ENCODE data around the gene TMTC2. TPM values are rescaled to one million over a fixed set of nuclear protein-coding genes. Genes with fewer than 3 reads are reported as not detected.

TMTC2 gene
- total RNA-seq, 5 donors from 2014 or later (not counting 1 experiment from before 2014, with no cell fraction given) = 3.6 to 5.4 (median 4.4) TPM

GRCh38 chr12:83016218-83016835 is 329.6 kb downstream of the TMTC2 start:
- H3K4me1 Mint-ChIP-seq = peaks cover 0 to 2% (median 0%) of the 10 kb centered on the region in 3 donors
- no peak overlapping the region for H3K4me3 ChIP-seq (ENCODE audit: control insufficient read depth in 1 of 2, extremely low read depth in 1 of 2, low read length in 1 of 2)
- H3K4me1 ChIP-seq (ENCODE audit: control insufficient read depth in 1 of 2, extremely low read depth in 1 of 2, insufficient read depth in 2 of 2, low read length in 2 of 2) = no peaks in the 10 kb centered on the region
- H3K27me3 Mint-ChIP-seq = no peaks in the 10 kb centered on the region
- ChIA-PET CTCF (no interaction called here), POLR2A (no interaction called here)
- ATAC-seq (replicated peaks in 1 of 4) (no peak), DNase-seq (no peak)
- H3K27ac Mint-ChIP-seq = no peak overlapping the region
- no peak overlapping the region for H3K4me3 Mint-ChIP-seq
- H3K36me3 Mint-ChIP-seq = peaks cover 4% of the 10 kb centered on the region
- peaks cover 2% of the 10 kb centered on the region for H3K9me3 ChIP-seq
- no peaks in the 10 kb centered on the region for H3K27me3 ChIP-seq (replicated peaks in 1 of 2; ENCODE audit: control insufficient read depth in 2 of 2, extremely low read depth in 1 of 2, insufficient read depth in 2 of 2, low read length in 1 of 2)
- no peak overlapping the region for H3K27ac ChIP-seq (ENCODE audit: low read length)
- no peaks in the 10 kb centered on the region for H3K36me3 ChIP-seq (ENCODE audit: control insufficient read depth in 2 of 2, extremely low read depth in 1 of 2, insufficient read depth in 1 of 2, low read length in 1 of 2)
- peaks cover under 1 to 5% (median under 1%) of the 10 kb centered on the region in 3 donors for H3K9me3 Mint-ChIP-seq
- no CpG with 5 or more reads among the region's 1 CpG for WGBS (ENCODE audit: insufficient coverage)

GRCh38 chr12:83016991-83017390 is 330.3 kb downstream of the TMTC2 start:
- Histone ChIP-seq H3K36me3 (ENCODE audit: control insufficient read depth in 2 of 2, extremely low read depth in 1 of 2, insufficient read depth in 1 of 2, low read length in 1 of 2) (no peaks in the 10 kb centered on the region), H3K4me1 (ENCODE audit: control insufficient read depth in 1 of 2, extremely low read depth in 1 of 2, insufficient read depth in 2 of 2, low read length in 2 of 2) (no peaks in the 10 kb centered on the region), H3K9me3 (no peaks in the 10 kb centered on the region), H3K27me3 (replicated peaks in 1 of 2; ENCODE audit: control insufficient read depth in 2 of 2, extremely low read depth in 1 of 2, insufficient read depth in 2 of 2, low read length in 1 of 2) (no peaks in the 10 kb centered on the region), H3K27ac (ENCODE audit: low read length) (no peak overlapping the region), H3K4me3 (ENCODE audit: control insufficient read depth in 1 of 2, extremely low read depth in 1 of 2, low read length in 1 of 2) (no peak overlapping the region)
- Mint-ChIP-seq H3K27ac (no peak overlapping the region), H3K4me1 (peaks cover 0 to 2% (median 0%) of the 10 kb centered on the region in 3 donors), H3K4me3 (no peak overlapping the region), H3K9me3 (peaks cover 0 to 5% (median 0%) of the 10 kb centered on the region in 3 donors), H3K36me3 (peaks cover 4% of the 10 kb centered on the region), H3K27me3 (no peaks in the 10 kb centered on the region)
- CTCF ChIA-PET = no interaction called here
- 0% methylated on average over 1 of the region's 1 CpG for WGBS (ENCODE audit: insufficient coverage)
- DNase-seq (no peak), ATAC-seq (replicated peaks in 1 of 4) (no peak)
- POLR2A ChIA-PET = no interaction called here

GRCh38 chr12:83018088-83018487 is 331.4 kb downstream of the TMTC2 start:
- no peaks in the 10 kb centered on the region for H3K27me3 Mint-ChIP-seq
- no peak overlapping the region for H3K4me3 Mint-ChIP-seq
- H3K4me1 Mint-ChIP-seq = peaks cover 0 to 2% (median 0%) of the 10 kb centered on the region in 3 donors
- Histone ChIP-seq H3K4me3 (ENCODE audit: control insufficient read depth in 1 of 2, extremely low read depth in 1 of 2, low read length in 1 of 2) (no peak overlapping the region), H3K27me3 (replicated peaks in 1 of 2; ENCODE audit: control insufficient read depth in 2 of 2, extremely low read depth in 1 of 2, insufficient read depth in 2 of 2, low read length in 1 of 2) (no peaks in the 10 kb centered on the region), H3K27ac (ENCODE audit: low read length) (no peak overlapping the region), H3K4me1 (ENCODE audit: control insufficient read depth in 1 of 2, extremely low read depth in 1 of 2, insufficient read depth in 2 of 2, low read length in 2 of 2) (no peaks in the 10 kb centered on the region), H3K36me3 (ENCODE audit: control insufficient read depth in 2 of 2, extremely low read depth in 1 of 2, insufficient read depth in 1 of 2, low read length in 1 of 2) (no peaks in the 10 kb centered on the region), H3K9me3 (no peaks in the 10 kb centered on the region)
- ChIA-PET CTCF (no interaction called here), POLR2A (no interaction called here)
- H3K36me3 Mint-ChIP-seq = peaks cover 7% of the 10 kb centered on the region
- H3K9me3 Mint-ChIP-seq = peaks cover 0 to 5% (median 0%) of the 10 kb centered on the region in 3 donors
- ATAC-seq (replicated peaks in 1 of 4) (no peak), DNase-seq (no peak)
- WGBS (ENCODE audit: insufficient coverage) = 78% methylated on average over 2 of the region's 4 CpGs
- no peak overlapping the region for H3K27ac Mint-ChIP-seq

- H3K36me3 Mint-ChIP-seq = peaks cover 7% of the 10 kb centered on the region
- ChIA-PET POLR2A (no interaction called here), CTCF (no interaction called here)
- no peaks in the 10 kb centered on the region for H3K9me3 Mint-ChIP-seq
- Histone ChIP-seq H3K4me3 (ENCODE audit: control insufficient read depth in 1 of 2, extremely low read depth in 1 of 2, low read length in 1 of 2) (no peak overlapping the region), H3K27me3 (replicated peaks in 1 of 2; ENCODE audit: control insufficient read depth in 2 of 2, extremely low read depth in 1 of 2, insufficient read depth in 2 of 2, low read length in 1 of 2) (no peaks in the 10 kb centered on the region), H3K4me1 (ENCODE audit: control insufficient read depth in 1 of 2, extremely low read depth in 1 of 2, insufficient read depth in 2 of 2, low read length in 2 of 2) (no peaks in the 10 kb centered on the region), H3K9me3 (no peaks in the 10 kb centered on the region), H3K36me3 (ENCODE audit: control insufficient read depth in 2 of 2, extremely low read depth in 1 of 2, insufficient read depth in 1 of 2, low read length in 1 of 2) (no peaks in the 10 kb centered on the region), H3K27ac (ENCODE audit: low read length) (no peak overlapping the region)
- WGBS (ENCODE audit: insufficient coverage) = 100% methylated on average over 1 of the region's 7 CpGs
- no peak overlapping the region for H3K27ac Mint-ChIP-seq
- DNase-seq (no peak), ATAC-seq (replicated peaks in 1 of 4) (no peak)
- no peak overlapping the region for H3K4me3 Mint-ChIP-seq
- no peaks in the 10 kb centered on the region for H3K27me3 Mint-ChIP-seq
- peaks cover 0 to 6% (median 0%) of the 10 kb centered on the region in 3 donors for H3K4me1 Mint-ChIP-seq
These were observed 340.5 kb downstream of the TMTC2 start for GRCh38 chr12:83027021-83027723.

GRCh38 chr12:83031196-83031595 is 344.5 kb downstream of the TMTC2 start:
- Histone ChIP-seq H3K27me3 (replicated peaks in 1 of 2; ENCODE audit: control insufficient read depth in 2 of 2, extremely low read depth in 1 of 2, insufficient read depth in 2 of 2, low read length in 1 of 2) (no peaks in the 10 kb centered on the region), H3K36me3 (ENCODE audit: control insufficient read depth in 2 of 2, extremely low read depth in 1 of 2, insufficient read depth in 1 of 2, low read length in 1 of 2) (no peaks in the 10 kb centered on the region), H3K27ac (ENCODE audit: low read length) (no peak overlapping the region), H3K4me3 (ENCODE audit: control insufficient read depth in 1 of 2, extremely low read depth in 1 of 2, low read length in 1 of 2) (no peak overlapping the region), H3K4me1 (ENCODE audit: control insufficient read depth in 1 of 2, extremely low read depth in 1 of 2, insufficient read depth in 2 of 2, low read length in 2 of 2) (no peaks in the 10 kb centered on the region), H3K9me3 (no peaks in the 10 kb centered on the region)
- ChIA-PET POLR2A (no interaction called here), CTCF (no interaction called here)
- ATAC-seq (replicated peaks in 1 of 4) = no peak
- Mint-ChIP-seq H3K9me3 (no peaks in the 10 kb centered on the region), H3K27ac (no peak overlapping the region), H3K4me3 (no peak overlapping the region), H3K36me3 (peaks cover 3% of the 10 kb centered on the region), H3K4me1 (no peaks in the 10 kb centered on the region), H3K27me3 (no peaks in the 10 kb centered on the region)
- no peak for DNase-seq
- no CpG with 5 or more reads among the region's 2 CpGs for WGBS (ENCODE audit: insufficient coverage)

- no peaks in the 10 kb centered on the region for H3K36me3 ChIP-seq (ENCODE audit: control insufficient read depth in 2 of 2, extremely low read depth in 1 of 2, insufficient read depth in 1 of 2, low read length in 1 of 2)
- ChIA-PET POLR2A (no interaction called here), CTCF (no interaction called here)
- no peaks in the 10 kb centered on the region for H3K27me3 Mint-ChIP-seq
- ATAC-seq (replicated peaks in 1 of 4) = no peak
- no peak overlapping the region for H3K27ac ChIP-seq (ENCODE audit: low read length)
- no peaks in the 10 kb centered on the region for H3K36me3 Mint-ChIP-seq
- no peaks in the 10 kb centered on the region for H3K27me3 ChIP-seq (replicated peaks in 1 of 2; ENCODE audit: control insufficient read depth in 2 of 2, extremely low read depth in 1 of 2, insufficient read depth in 2 of 2, low read length in 1 of 2)
- no peaks in the 10 kb centered on the region for H3K9me3 Mint-ChIP-seq
- H3K4me3 ChIP-seq (ENCODE audit: control insufficient read depth in 1 of 2, extremely low read depth in 1 of 2, low read length in 1 of 2) = no peak overlapping the region
- WGBS (ENCODE audit: insufficient coverage) = no CpG with 5 or more reads among the region's 1 CpG
- H3K9me3 ChIP-seq = no peaks in the 10 kb centered on the region
- no peaks in the 10 kb centered on the region for H3K4me1 ChIP-seq (ENCODE audit: control insufficient read depth in 1 of 2, extremely low read depth in 1 of 2, insufficient read depth in 2 of 2, low read length in 2 of 2)
- no peak overlapping the region for H3K4me3 Mint-ChIP-seq
- no peak for DNase-seq
- no peak overlapping the region for H3K27ac Mint-ChIP-seq
- H3K4me1 Mint-ChIP-seq = no peaks in the 10 kb centered on the region
These were observed 350.1 kb downstream of the TMTC2 start for GRCh38 chr12:83036847-83037246.
